ENCODE results near the gene WBP4. TPM values are rescaled to one million over a fixed set of nuclear protein-coding genes. Genes with fewer than 3 reads are reported as not detected.
"Not testable (repeated sequence)": the region's sequence is repeated elsewhere in the genome, so short reads cannot be mapped to it uniquely, and the experiment has no call there.

Gene WBP4
- polyA plus RNA-seq, 2 donors, result 7.8 to 9.5 TPM

DNA sequence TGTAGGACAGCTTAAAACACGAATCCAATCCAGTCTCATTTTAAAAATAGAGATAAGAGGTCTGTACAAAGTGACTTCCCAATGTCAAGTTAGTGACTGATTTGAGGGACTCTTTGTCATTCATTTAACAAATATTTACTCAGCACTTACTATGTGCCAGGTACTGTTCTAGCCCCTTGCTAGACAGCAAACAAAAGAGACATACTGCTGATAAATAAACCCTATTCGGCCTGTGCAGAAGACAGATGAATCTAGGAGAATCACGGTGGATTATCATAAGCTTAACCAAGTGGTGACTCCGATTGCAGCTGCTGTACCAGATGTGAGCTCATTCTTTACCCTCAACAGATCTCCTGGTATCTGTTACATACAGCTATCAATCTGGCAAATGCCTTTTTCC is 35.8 kb upstream of the WBP4 start:
- H3K4me1 ChIP-seq (ENCODE audit: control insufficient read depth in 2 of 2, insufficient read depth in 2 of 2, low read length in 1 of 2), result peaks cover 0 to 8% of the 10 kb centered on the region in 2 donors
- peaks cover 0 to 3% of the 10 kb centered on the region in 2 donors for H3K36me3 ChIP-seq (ENCODE audit: control insufficient read depth in 2 of 2, insufficient read depth in 2 of 2, low read length in 1 of 2)
- no peaks in the 10 kb centered on the region for H3K9me3 ChIP-seq (ENCODE audit: control insufficient read depth in 2 of 2, insufficient read depth in 1 of 2, low read depth in 1 of 2, low read length in 1 of 2)
- WGBS, 2 donors, result 53 to 63% methylated on average over 4 of the region's 4 CpGs
- H3K27me3 ChIP-seq (ENCODE audit: control insufficient read depth in 1 of 2, insufficient read depth in 2 of 2, low read length in 2 of 2), result no peaks in the 10 kb centered on the region
- no peak overlapping the region for H3K4me3 ChIP-seq (ENCODE audit: low read depth in 1 of 2, low read length in 2 of 2)
- no peak overlapping the region for H3K27ac ChIP-seq (ENCODE audit: low read depth in 2 of 2, low read length in 1 of 2)

DNA sequence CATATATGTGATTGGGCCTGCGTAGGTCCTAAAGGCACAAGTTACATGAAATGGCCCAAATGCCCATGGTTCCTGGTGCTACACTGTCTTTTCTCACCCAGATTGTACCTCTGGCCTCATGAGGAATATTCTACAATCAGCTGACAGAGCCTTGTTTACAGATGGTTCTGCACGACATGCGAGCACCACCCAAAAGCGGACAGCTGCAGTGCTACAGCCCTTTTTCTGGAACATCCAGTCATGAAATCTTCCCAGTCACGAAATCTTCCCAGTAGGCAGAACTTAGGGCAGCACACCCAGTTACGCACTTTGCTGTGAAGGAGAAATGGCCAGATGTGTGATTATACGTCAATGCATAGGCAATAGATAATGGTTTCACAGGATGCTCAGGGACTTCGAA is 34.5 kb upstream of the WBP4 start:
- WGBS, 2 donors, result 95 to 97% methylated on average over 8 of the region's 8 CpGs
- peaks cover 0 to 8% of the 10 kb centered on the region in 2 donors for H3K4me1 ChIP-seq (ENCODE audit: control insufficient read depth in 2 of 2, insufficient read depth in 2 of 2, low read length in 1 of 2)

DNA sequence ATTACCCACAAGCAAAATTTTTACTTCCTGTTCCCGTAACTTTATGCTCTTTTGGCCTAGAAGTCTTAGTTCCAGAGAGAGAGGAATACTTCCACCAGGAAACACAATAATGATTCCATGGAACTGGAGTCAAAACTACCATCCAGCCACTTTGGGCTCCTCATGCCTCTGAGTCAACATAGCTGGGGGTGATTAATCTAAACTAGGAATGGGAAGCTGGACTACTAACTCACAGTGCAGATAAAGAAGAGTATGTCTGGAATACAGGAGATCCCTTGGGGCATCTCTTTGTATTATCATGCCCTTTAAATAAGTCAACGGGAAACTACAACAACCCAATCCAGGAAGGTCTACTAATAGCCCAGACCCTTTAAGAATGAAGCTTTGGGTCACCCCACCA is 33.3 kb upstream of the WBP4 start:
- Histone ChIP-seq H3K36me3 (ENCODE audit: control insufficient read depth in 2 of 2, insufficient read depth in 2 of 2, low read length in 1 of 2) (peaks cover 0 to 3% of the 10 kb centered on the region in 2 donors), H3K27ac (ENCODE audit: low read depth in 2 of 2, low read length in 1 of 2) (no peak overlapping the region), H3K4me3 (ENCODE audit: low read depth in 1 of 2, low read length in 2 of 2) (no peak overlapping the region), H3K27me3 (ENCODE audit: control insufficient read depth in 1 of 2, insufficient read depth in 2 of 2, low read length in 2 of 2) (no peaks in the 10 kb centered on the region), H3K9me3 (ENCODE audit: control insufficient read depth in 2 of 2, insufficient read depth in 1 of 2, low read depth in 1 of 2, low read length in 1 of 2) (no peaks in the 10 kb centered on the region), H3K4me1 (ENCODE audit: control insufficient read depth in 2 of 2, insufficient read depth in 2 of 2, low read length in 1 of 2) (peaks cover 0 to 8% of the 10 kb centered on the region in 2 donors)
- 80 to 81% methylated on average over 2 of the region's 2 CpGs for WGBS, 2 donors

More for the DNA sequence above, 34.5 kb upstream of the WBP4 start:
- H3K9me3 ChIP-seq (ENCODE audit: control insufficient read depth in 2 of 2, insufficient read depth in 1 of 2, low read depth in 1 of 2, low read length in 1 of 2), result no peaks in the 10 kb centered on the region
- H3K36me3 ChIP-seq (ENCODE audit: control insufficient read depth in 2 of 2, insufficient read depth in 2 of 2, low read length in 1 of 2), result peaks cover 0 to 3% of the 10 kb centered on the region in 2 donors
- H3K27ac ChIP-seq (ENCODE audit: low read depth in 2 of 2, low read length in 1 of 2), result no peak overlapping the region
- H3K27me3 ChIP-seq (ENCODE audit: control insufficient read depth in 1 of 2, insufficient read depth in 2 of 2, low read length in 2 of 2), result no peaks in the 10 kb centered on the region
- H3K4me3 ChIP-seq (ENCODE audit: low read depth in 1 of 2, low read length in 2 of 2), result no peak overlapping the region

DNA sequence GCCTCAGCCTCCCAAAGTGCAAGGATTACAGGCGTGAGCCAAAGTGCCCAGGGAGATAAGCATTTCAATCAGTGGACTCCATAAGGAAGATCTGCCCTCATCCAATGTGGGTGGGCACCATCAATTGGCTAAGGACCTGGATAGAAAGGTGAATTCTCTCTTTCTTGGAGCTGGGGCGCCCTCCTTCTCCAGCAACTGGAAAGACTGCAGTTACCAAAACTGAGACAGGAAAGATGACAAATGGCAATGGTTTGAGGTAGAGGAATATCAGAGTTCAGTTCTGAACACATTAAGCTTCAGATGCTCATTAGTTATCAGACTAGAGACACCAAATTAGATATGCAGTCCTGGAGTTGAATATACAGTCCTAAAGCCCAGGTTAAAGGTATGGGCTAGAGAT is 31.7 kb upstream of the WBP4 start:
- H3K27ac ChIP-seq (ENCODE audit: low read depth in 2 of 2, low read length in 1 of 2), result no peak overlapping the region
- no peaks in the 10 kb centered on the region for H3K9me3 ChIP-seq (ENCODE audit: control insufficient read depth in 2 of 2, insufficient read depth in 1 of 2, low read depth in 1 of 2, low read length in 1 of 2)
- no peaks in the 10 kb centered on the region for H3K27me3 ChIP-seq (ENCODE audit: control insufficient read depth in 1 of 2, insufficient read depth in 2 of 2, low read length in 2 of 2)
- H3K4me3 ChIP-seq (ENCODE audit: low read depth in 1 of 2, low read length in 2 of 2), result no peak overlapping the region
- peaks cover 0 to 3% of the 10 kb centered on the region in 2 donors for H3K36me3 ChIP-seq (ENCODE audit: control insufficient read depth in 2 of 2, insufficient read depth in 2 of 2, low read length in 1 of 2)
- 94 to 97% methylated on average over 2 of the region's 2 CpGs for WGBS, 2 donors
- H3K4me1 ChIP-seq (ENCODE audit: control insufficient read depth in 2 of 2, insufficient read depth in 2 of 2, low read length in 1 of 2), result peaks cover 0 to 8% of the 10 kb centered on the region in 2 donors

DNA sequence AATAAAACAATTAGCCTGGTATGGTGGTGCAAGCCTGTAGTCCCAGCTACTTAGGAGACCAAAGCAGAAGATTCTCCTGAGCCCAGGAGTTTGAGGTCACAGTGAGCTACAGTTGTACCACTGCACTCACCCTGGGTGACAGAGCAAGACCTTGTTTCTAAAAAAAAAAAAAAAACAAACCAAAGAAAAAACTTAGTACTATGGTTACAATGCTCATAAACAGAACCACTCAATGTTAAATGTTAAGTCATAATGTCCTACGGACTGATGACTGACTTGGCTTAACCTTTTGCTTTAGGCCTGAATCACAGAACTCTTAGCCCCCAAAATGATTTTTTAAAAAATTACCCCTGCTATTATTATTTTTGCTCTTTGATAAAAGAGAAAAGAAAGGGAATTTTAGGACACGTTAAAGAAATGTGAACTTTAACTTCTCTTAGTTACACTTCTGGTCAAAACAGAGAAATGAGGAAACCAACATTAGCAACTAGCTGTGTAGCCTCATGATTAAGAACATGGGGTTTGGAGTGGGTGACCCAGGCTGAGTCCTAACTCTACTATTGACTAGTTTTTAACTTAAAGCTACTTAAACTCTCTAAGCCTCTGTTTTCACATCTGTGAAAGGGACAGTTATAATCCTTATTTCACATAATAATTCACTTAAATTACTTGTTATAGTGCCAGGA is 28.5 kb upstream of the WBP4 start:
- no peaks in the 10 kb centered on the region for H3K9me3 ChIP-seq (ENCODE audit: control insufficient read depth in 2 of 2, insufficient read depth in 1 of 2, low read depth in 1 of 2, low read length in 1 of 2)
- H3K36me3 ChIP-seq (ENCODE audit: control insufficient read depth in 2 of 2, insufficient read depth in 2 of 2, low read length in 1 of 2), result no peaks in the 10 kb centered on the region
- 43 to 53% methylated on average over 2 of the region's 2 CpGs for whole genome bisulfite sequencing, 2 donors
- no peak overlapping the region for H3K4me3 ChIP-seq (ENCODE audit: low read depth in 1 of 2, low read length in 2 of 2)
- H3K27ac ChIP-seq (ENCODE audit: low read depth in 2 of 2, low read length in 1 of 2), result no peak overlapping the region
- H3K4me1 ChIP-seq (ENCODE audit: control insufficient read depth in 2 of 2, insufficient read depth in 2 of 2, low read length in 1 of 2), result no peaks in the 10 kb centered on the region
- H3K27me3 ChIP-seq (ENCODE audit: control insufficient read depth in 1 of 2, insufficient read depth in 2 of 2, low read length in 2 of 2), result no peaks in the 10 kb centered on the region

DNA sequence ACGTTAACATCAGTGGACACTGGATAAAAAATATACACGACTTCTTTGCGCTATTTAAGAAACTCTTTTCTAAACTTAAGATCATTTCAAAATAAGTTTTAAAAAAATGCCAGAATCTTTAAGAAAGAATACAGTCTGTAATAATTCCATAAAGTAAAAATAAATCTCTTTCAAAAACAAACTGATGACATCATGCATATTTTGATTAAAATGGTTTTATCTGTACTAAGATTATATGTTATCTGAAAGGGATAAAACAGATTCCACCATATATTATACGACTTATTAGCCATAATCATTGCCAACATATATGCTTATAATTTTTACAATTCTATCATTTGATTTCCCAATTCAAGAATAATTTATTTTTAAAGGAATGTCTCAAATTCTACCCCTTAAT is 26.9 kb upstream of the WBP4 start:
- no peaks in the 10 kb centered on the region for H3K9me3 ChIP-seq (ENCODE audit: control insufficient read depth in 2 of 2, insufficient read depth in 1 of 2, low read depth in 1 of 2, low read length in 1 of 2)
- H3K27ac ChIP-seq (ENCODE audit: low read depth in 2 of 2, low read length in 1 of 2), result no peak overlapping the region
- no peak overlapping the region for H3K4me3 ChIP-seq (ENCODE audit: low read depth in 1 of 2, low read length in 2 of 2)
- no peaks in the 10 kb centered on the region for H3K27me3 ChIP-seq (ENCODE audit: control insufficient read depth in 1 of 2, insufficient read depth in 2 of 2, low read length in 2 of 2)
- no peaks in the 10 kb centered on the region for H3K36me3 ChIP-seq (ENCODE audit: control insufficient read depth in 2 of 2, insufficient read depth in 2 of 2, low read length in 1 of 2)
- WGBS, 2 donors, result 90 to 91% methylated on average over 4 of the region's 4 CpGs
- H3K4me1 ChIP-seq (ENCODE audit: control insufficient read depth in 2 of 2, insufficient read depth in 2 of 2, low read length in 1 of 2), result no peaks in the 10 kb centered on the region

DNA sequence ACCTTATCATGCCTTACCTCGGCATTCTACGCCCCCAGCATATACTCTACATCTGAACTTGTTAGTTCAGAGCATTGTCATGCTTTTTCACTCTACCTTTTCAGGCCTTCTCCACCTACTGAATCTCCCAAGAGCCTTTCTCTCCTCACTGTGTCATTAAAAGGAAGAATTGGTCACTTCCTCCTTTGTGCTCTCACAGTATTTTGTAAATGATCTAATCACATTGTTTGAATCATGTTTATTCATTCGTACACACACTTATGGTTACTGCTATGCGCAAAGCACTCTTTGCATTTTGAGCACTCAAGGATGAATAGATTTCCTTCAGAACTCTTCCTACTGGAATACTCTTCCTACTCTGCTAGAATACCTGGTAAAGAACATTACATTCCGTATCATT is 26.4 kb upstream of the WBP4 start:
- WGBS, 2 donors, result 85 to 90% methylated on average over 5 of the region's 5 CpGs
- H3K4me1 ChIP-seq (ENCODE audit: control insufficient read depth in 2 of 2, insufficient read depth in 2 of 2, low read length in 1 of 2), result no peaks in the 10 kb centered on the region
- no peak overlapping the region for H3K4me3 ChIP-seq (ENCODE audit: low read depth in 1 of 2, low read length in 2 of 2)
- no peaks in the 10 kb centered on the region for H3K9me3 ChIP-seq (ENCODE audit: control insufficient read depth in 2 of 2, insufficient read depth in 1 of 2, low read depth in 1 of 2, low read length in 1 of 2)
- H3K27ac ChIP-seq (ENCODE audit: low read depth in 2 of 2, low read length in 1 of 2), result no peak overlapping the region
- no peaks in the 10 kb centered on the region for H3K36me3 ChIP-seq (ENCODE audit: control insufficient read depth in 2 of 2, insufficient read depth in 2 of 2, low read length in 1 of 2)
- H3K27me3 ChIP-seq (ENCODE audit: control insufficient read depth in 1 of 2, insufficient read depth in 2 of 2, low read length in 2 of 2), result no peaks in the 10 kb centered on the region

DNA sequence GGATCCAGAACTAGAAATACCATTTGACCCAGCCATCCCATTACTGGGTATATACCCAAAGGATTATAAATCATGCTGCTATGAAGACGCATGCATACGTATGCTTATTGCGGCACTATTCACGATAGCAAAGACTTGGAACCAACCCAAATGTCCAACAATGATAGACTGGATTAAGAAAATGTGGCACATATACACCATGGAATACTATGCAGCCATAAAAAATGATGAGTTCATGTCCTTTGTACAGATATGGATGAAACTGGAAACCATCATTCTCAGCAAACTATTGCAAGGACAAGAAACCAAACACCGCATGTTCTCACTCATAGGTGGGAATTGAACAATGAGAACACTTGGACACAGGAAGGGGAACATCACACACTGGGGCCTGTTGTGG is 24.8 kb upstream of the WBP4 start:
- H3K9me3 ChIP-seq (ENCODE audit: control insufficient read depth in 2 of 2, insufficient read depth in 1 of 2, low read depth in 1 of 2, low read length in 1 of 2); H3K27me3 ChIP-seq (ENCODE audit: control insufficient read depth in 1 of 2, insufficient read depth in 2 of 2, low read length in 2 of 2); H3K36me3 ChIP-seq (ENCODE audit: control insufficient read depth in 2 of 2, insufficient read depth in 2 of 2, low read length in 1 of 2); H3K4me3 ChIP-seq (ENCODE audit: low read depth in 1 of 2, low read length in 2 of 2); H3K27ac ChIP-seq (ENCODE audit: low read depth in 2 of 2, low read length in 1 of 2); H3K4me1 ChIP-seq (ENCODE audit: control insufficient read depth in 2 of 2, insufficient read depth in 2 of 2, low read length in 1 of 2): not testable (repeated sequence)
- whole genome bisulfite sequencing, 2 donors, result 90 to 93% methylated on average over 5 of the region's 5 CpGs

DNA sequence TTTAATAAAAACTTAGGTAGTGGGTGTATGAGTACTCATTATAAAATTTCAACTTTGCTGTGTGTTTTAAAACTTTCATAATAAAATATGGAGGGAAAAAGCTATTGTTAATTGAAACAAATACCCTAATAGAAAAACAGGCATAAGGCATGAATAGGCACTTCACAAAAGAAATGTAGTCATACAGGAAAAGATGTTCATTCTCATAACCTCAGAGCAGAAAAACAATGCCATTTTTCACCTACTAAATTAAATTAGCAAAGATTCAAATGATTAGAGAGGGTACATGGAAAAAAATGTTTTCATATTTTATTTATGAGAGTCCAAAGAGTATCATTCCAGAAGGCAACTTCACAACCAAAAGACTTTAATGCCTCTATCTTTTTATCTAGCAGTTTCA is 21.6 kb upstream of the WBP4 start:
- H3K27me3 ChIP-seq (ENCODE audit: control insufficient read depth in 1 of 2, insufficient read depth in 2 of 2, low read length in 2 of 2), result no peaks in the 10 kb centered on the region
- H3K4me3 ChIP-seq (ENCODE audit: low read depth in 1 of 2, low read length in 2 of 2), result no peak overlapping the region
- H3K36me3 ChIP-seq (ENCODE audit: control insufficient read depth in 2 of 2, insufficient read depth in 2 of 2, low read length in 1 of 2), result no peaks in the 10 kb centered on the region
- peaks cover 0 to 3% of the 10 kb centered on the region in 2 donors for H3K4me1 ChIP-seq (ENCODE audit: control insufficient read depth in 2 of 2, insufficient read depth in 2 of 2, low read length in 1 of 2)
- no peak overlapping the region for H3K27ac ChIP-seq (ENCODE audit: low read depth in 2 of 2, low read length in 1 of 2)
- H3K9me3 ChIP-seq (ENCODE audit: control insufficient read depth in 2 of 2, insufficient read depth in 1 of 2, low read depth in 1 of 2, low read length in 1 of 2), result no peaks in the 10 kb centered on the region

DNA sequence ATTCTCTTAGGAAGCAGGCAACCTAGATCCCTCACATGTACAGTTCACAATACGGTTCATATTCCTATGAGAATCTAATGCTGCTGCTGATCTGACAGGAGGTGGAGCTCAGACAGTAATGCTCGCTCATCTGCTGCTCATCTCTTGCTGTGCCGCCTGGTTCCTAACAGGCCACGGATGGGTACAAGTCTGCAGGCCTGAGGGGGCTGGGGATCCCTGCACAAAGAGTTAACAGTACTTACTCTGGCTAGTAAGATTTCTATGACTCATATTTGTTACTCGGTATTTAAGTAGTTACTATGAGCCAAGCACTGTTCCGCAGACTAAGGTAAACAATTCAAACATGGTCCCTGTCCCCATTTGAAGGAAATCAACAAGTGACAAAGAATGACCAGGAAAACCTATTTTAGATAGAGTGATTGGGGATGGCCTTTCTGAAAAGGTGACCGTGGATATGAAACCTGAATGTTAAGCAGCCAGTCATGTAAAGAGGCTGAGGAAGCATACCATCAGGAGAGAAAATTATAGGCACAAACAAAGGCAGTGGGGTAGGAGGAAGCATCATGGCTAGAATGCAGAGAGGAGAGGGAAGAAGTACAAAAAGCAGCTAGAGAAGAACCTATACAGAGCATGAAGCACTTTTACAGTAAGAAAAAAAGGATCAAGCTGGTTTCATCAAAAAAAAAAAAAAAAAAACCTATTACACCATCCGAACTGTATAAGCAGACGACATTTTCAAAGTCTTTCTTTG is 20.6 kb upstream of the WBP4 start:
- 74 to 78% methylated on average over 9 of the region's 9 CpGs for WGBS, 2 donors
- Histone ChIP-seq H3K4me1 (ENCODE audit: control insufficient read depth in 2 of 2, insufficient read depth in 2 of 2, low read length in 1 of 2) (peaks cover 0 to 3% of the 10 kb centered on the region in 2 donors), H3K36me3 (ENCODE audit: control insufficient read depth in 2 of 2, insufficient read depth in 2 of 2, low read length in 1 of 2) (no peaks in the 10 kb centered on the region), H3K9me3 (ENCODE audit: control insufficient read depth in 2 of 2, insufficient read depth in 1 of 2, low read depth in 1 of 2, low read length in 1 of 2) (no peaks in the 10 kb centered on the region), H3K27me3 (ENCODE audit: control insufficient read depth in 1 of 2, insufficient read depth in 2 of 2, low read length in 2 of 2) (no peaks in the 10 kb centered on the region), H3K27ac (ENCODE audit: low read depth in 2 of 2, low read length in 1 of 2) (no peak overlapping the region), H3K4me3 (ENCODE audit: low read depth in 1 of 2, low read length in 2 of 2) (no peak overlapping the region)

Data from esophagus (tissue), 2 donors.